DND-41 (cell line): ENCODE data around the gene EMC8.

ENCODE experiments used
- ATAC-seq: fragments of 200-7000 bp; cut with Tn5 transposase; 3 replicates; pipeline ENCODE4 v1.9.1; 2021; ENCODE audit warnings: low read depth; ENCODE audit not compliant: insufficient read depth
- DNase-seq: peaks from one replicate; pipeline ENCODE4 v3.0.0-alpha.2; 2020
- H2AFZ ChIP-seq: 2 replicates; pipeline ENCODE4 v1.6.0; 2012; ENCODE audit warnings: low read depth, low read length
- H3K27ac ChIP-seq: 2 replicates; pipeline ENCODE4 v1.5.1; 2012; ENCODE audit warnings: low read length, inconsistent platforms
- H3K27me3 ChIP-seq: fragments of 200-600 bp; sonication (generic); 2 replicates; pipeline ENCODE4 v1.6.0; 2012; ENCODE audit warnings: low read length, mild to moderate bottlenecking, inconsistent platforms; ENCODE audit not compliant: insufficient read depth, poor library complexity
- H3K36me3 ChIP-seq: 2 replicates; pipeline ENCODE4 v1.5.1; 2012; ENCODE audit warnings: low read length, inconsistent platforms; ENCODE audit not compliant: insufficient read depth
- H3K4me1 ChIP-seq: 2 replicates; pipeline ENCODE4 v1.5.1; 2012; ENCODE audit warnings: mild to moderate bottlenecking, low read length; ENCODE audit not compliant: insufficient read depth
- H3K4me2 ChIP-seq: 2 replicates; pipeline ENCODE4 v1.6.0; 2012; ENCODE audit warnings: mild to moderate bottlenecking, moderate library complexity, low read length, inconsistent platforms; ENCODE audit not compliant: insufficient read depth
- H3K4me3 ChIP-seq, 2 experiments: fragments of 200-600 bp in 1 of 2; shearing (Covaris generic) in 1 of 2; 2 replicates each; pipeline ENCODE4 v1.5.1; 2012 to 2016; ENCODE audit warnings: inconsistent platforms in 2 of 2, low read length in 2 of 2, mild to moderate bottlenecking in 2 of 2, low read depth in 1 of 2, moderate library complexity in 1 of 2
- H3K79me2 ChIP-seq: 2 replicates; pipeline ENCODE4 v1.6.0; 2012; ENCODE audit warnings: low read length, inconsistent platforms; ENCODE audit not compliant: insufficient read depth
- H3K9ac ChIP-seq: 2 replicates; pipeline ENCODE4 v1.6.0; 2012; ENCODE audit warnings: low read depth, mild to moderate bottlenecking, inconsistent platforms, low read length, moderate library complexity
- H3K9me3 ChIP-seq: 2 replicates; pipeline ENCODE4 v1.5.1; 2012; ENCODE audit warnings: low read length, moderate library complexity, mild to moderate bottlenecking, inconsistent platforms; ENCODE audit not compliant: insufficient read depth, severe bottlenecking
- H4K20me1 ChIP-seq: 2 replicates; pipeline ENCODE4 v1.6.0; 2012; ENCODE audit warnings: low read length; ENCODE audit not compliant: insufficient read depth
- EZH2 ChIP-seq: IDR thresholded peaks from 3 replicates; pipeline ENCODE4 v1.6.1; 2012; ENCODE audit warnings: borderline replicate concordance, low read depth, mild to moderate bottlenecking, moderate library complexity, low read length, inconsistent platforms; ENCODE audit not compliant: severe bottlenecking
- TF ChIP-seq, protein P1 (sequence below): IDR thresholded peaks from 2 replicates; pipeline ENCODE4 v1.5.1; 2012; ENCODE audit warnings: borderline replicate concordance, low read length, moderate library complexity, mild to moderate bottlenecking; ENCODE audit not compliant: poor library complexity, severe bottlenecking; ENCODE audit errors: extremely low read depth

Gene EMC8

DNA sequence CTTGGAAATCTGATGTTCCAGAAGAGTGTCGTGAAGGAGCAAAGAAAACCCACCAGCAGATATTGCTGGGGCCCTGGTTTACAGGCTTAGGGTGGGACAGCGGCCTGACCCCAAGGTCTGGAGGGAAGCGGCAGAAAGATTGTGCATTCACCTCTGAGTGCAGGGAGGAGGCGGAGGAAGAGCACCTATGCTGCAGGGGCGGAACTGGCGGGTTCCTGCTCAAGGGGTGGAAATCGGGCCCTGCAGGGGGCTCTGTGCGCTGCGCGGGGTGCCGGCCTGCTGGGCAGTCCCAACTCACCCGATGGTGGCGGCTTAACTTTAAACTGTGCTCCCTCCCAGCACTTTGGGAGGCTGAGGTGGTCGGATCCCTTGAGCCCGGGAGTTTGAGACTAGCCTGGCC lies 47.7 kb upstream of the EMC8 start:
- Histone ChIP-seq H4K20me1 (no peaks in the 10 kb centered on the region), H3K9me3 (no peaks in the 10 kb centered on the region), H2AFZ (no peak overlapping the region), H3K4me3 (no peak overlapping the region), H3K4me1 (no peaks in the 10 kb centered on the region), H3K27me3 (peaks cover 4% of the 10 kb centered on the region), H3K4me2 (no peak overlapping the region), H3K36me3 (no peaks in the 10 kb centered on the region), H3K27ac (no peak overlapping the region), H3K79me2 (no peaks in the 10 kb centered on the region), H3K9ac (no peak overlapping the region)
- ATAC-seq (no peak), DNase-seq (no peak)
- TF ChIP-seq, protein P1, sequence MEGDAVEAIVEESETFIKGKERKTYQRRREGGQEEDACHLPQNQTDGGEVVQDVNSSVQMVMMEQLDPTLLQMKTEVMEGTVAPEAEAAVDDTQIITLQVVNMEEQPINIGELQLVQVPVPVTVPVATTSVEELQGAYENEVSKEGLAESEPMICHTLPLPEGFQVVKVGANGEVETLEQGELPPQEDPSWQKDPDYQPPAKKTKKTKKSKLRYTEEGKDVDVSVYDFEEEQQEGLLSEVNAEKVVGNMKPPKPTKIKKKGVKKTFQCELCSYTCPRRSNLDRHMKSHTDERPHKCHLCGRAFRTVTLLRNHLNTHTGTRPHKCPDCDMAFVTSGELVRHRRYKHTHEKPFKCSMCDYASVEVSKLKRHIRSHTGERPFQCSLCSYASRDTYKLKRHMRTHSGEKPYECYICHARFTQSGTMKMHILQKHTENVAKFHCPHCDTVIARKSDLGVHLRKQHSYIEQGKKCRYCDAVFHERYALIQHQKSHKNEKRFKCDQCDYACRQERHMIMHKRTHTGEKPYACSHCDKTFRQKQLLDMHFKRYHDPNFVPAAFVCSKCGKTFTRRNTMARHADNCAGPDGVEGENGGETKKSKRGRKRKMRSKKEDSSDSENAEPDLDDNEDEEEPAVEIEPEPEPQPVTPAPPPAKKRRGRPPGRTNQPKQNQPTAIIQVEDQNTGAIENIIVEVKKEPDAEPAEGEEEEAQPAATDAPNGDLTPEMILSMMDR, result no peak
- no peak for TF ChIP-seq EZH2

DNA sequence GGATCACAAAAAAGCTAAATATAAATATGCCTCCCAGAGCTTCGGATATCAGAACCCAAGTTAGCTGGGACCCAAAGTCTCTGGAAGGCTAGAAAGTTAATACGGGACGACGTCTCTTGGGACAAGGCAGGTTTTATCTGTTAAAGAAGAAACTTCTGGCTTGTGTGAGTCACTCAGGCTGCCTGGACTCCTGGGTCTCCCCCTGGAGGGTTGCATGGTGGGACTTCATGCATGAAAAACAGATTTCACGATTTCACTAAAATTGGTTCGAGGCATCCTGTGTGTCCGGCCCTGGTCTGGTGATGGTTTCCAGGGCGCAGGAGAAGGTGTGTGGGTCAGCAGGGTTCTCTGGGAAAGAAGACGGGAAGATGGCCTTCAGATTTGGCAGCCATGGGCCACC lies 47.1 kb upstream of the EMC8 start:
- ATAC-seq (no peak), DNase-seq (no peak)
- peaks cover 4% of the 10 kb centered on the region for H3K27me3 ChIP-seq
- no peak overlapping the region for H3K4me2 ChIP-seq
- TF ChIP-seq, protein P1, result no peak
- no peak overlapping the region for H3K27ac ChIP-seq
- no peak overlapping the region for H3K9ac ChIP-seq
- H2AFZ ChIP-seq, result no peak overlapping the region
- H3K9me3 ChIP-seq, result no peaks in the 10 kb centered on the region
- no peaks in the 10 kb centered on the region for H3K79me2 ChIP-seq
- H3K4me3 ChIP-seq, result no peak overlapping the region
- no peaks in the 10 kb centered on the region for H3K4me1 ChIP-seq
- no peaks in the 10 kb centered on the region for H4K20me1 ChIP-seq
- no peaks in the 10 kb centered on the region for H3K36me3 ChIP-seq

DNA sequence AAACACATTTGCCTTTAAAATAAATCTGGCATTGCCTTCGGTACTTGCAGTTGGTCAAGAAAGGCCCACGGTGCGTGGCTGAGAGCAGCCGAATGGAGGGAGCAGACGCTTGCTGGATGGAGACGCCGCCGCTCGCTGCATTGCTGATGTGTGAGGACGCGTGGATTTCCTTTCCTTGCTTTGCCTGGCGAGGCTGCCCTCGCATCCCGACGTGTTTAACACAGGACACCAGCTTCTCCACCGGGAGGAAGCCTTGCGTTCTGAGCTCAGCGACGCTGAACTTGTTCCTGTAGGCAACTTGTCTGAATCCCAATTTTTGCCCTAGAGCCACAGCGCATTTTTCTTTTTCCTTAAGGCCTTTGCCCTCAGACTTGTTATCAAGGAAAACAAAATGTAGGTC lies 45.9 kb upstream of the EMC8 start:
- no peaks in the 10 kb centered on the region for H4K20me1 ChIP-seq
- no peak overlapping the region for H3K4me2 ChIP-seq
- no peaks in the 10 kb centered on the region for H3K4me1 ChIP-seq
- H3K9me3 ChIP-seq, result no peaks in the 10 kb centered on the region
- no peak overlapping the region for H3K9ac ChIP-seq
- DNase-seq, result no peak
- no peak overlapping the region for H3K27ac ChIP-seq
- ATAC-seq, result no peak
- peaks cover 4% of the 10 kb centered on the region for H3K27me3 ChIP-seq
- TF ChIP-seq, protein P1, result no peak
- no peak for TF ChIP-seq EZH2
- no peaks in the 10 kb centered on the region for H3K79me2 ChIP-seq
- no peaks in the 10 kb centered on the region for H3K36me3 ChIP-seq
- H2AFZ ChIP-seq, result no peak overlapping the region
- H3K4me3 ChIP-seq, result no peak overlapping the region

DNA sequence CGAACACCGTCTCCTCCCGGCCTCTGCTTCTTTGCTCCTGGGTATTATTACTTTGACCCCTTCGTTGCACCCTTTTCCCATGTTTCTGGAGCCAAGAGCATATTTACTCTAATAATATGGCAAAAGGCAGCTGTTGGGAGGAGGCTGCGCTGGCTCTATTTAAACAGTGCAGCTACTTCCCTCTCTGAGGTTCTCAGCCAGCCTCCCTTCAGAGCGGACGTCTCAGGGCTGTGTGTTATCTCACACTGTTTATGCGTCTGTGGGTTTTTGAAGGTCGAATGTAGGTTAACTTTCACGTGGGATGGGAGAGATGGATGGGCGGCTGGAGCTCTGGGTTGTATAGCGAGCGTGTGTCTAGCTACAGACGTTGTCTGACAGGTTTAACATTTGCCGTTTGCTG lies 45.4 kb upstream of the EMC8 start:
- H3K27me3 ChIP-seq, result peaks cover 4% of the 10 kb centered on the region
- TF ChIP-seq, protein P1, result no peak
- no peak for TF ChIP-seq EZH2
- H2AFZ ChIP-seq, result no peak overlapping the region
- ATAC-seq (no peak), DNase-seq (no peak)
- no peak overlapping the region for H3K4me2 ChIP-seq
- H3K4me3 ChIP-seq, result no peak overlapping the region
- no peak overlapping the region for H3K27ac ChIP-seq
- no peaks in the 10 kb centered on the region for H3K79me2 ChIP-seq
- H4K20me1 ChIP-seq, result no peaks in the 10 kb centered on the region
- no peak overlapping the region for H3K9ac ChIP-seq
- no peaks in the 10 kb centered on the region for H3K36me3 ChIP-seq
- H3K9me3 ChIP-seq, result no peaks in the 10 kb centered on the region
- H3K4me1 ChIP-seq, result no peaks in the 10 kb centered on the region
